Sigmoid colon (tissue), 4 donors: ENCODE measurements around the gene JMJD7.

Source experiments
- CTCF ChIP-seq, 4 experiments: fragments of 450-650 bp in 3 of 4; fragments of 200-600 bp in 1 of 4; IDR thresholded peaks; one replicate each; pipeline ENCODE4 v1.5.1; 2016 to 2019; ENCODE audit warnings: antibody characterized with exemption in 4 of 4, mild to moderate bottlenecking in 3 of 4, moderate library complexity in 2 of 4
- EP300 ChIP-seq, 4 donors: sonication (generic); formaldehyde crosslinking; IDR thresholded peaks; one replicate each; pipeline ENCODE4 v1.6.1; 2017; ENCODE audit warnings: antibody characterized with exemption in 4 of 4
- POLR2A ChIP-seq, 2 donors: fragments of 450-650 bp; IDR thresholded peaks; one replicate each; pipeline ENCODE4 v1.6.1; 2016; ENCODE audit warnings: antibody characterized with exemption in 2 of 2, mild to moderate bottlenecking in 2 of 2, moderate library complexity in 2 of 2
- POLR2AphosphoS5 ChIP-seq, 4 donors: sonication (generic); formaldehyde crosslinking; IDR thresholded peaks; one replicate each; pipeline ENCODE4 v1.6.1; 2017; ENCODE audit warnings: antibody characterized with exemption in 4 of 4

- TF ChIP-seq CTCF (IDR thresholded peaks at IDR 0.05) (no peak), POLR2AphosphoS5 (IDR thresholded peaks at IDR 0.05) (no peak), EP300 (IDR thresholded peaks at IDR 0.05) (no peak), POLR2A (IDR thresholded peaks at IDR 0.05) (no peak)
Observed at GRCh38 chr15:41819455-41820050, 8.3 kb upstream of the JMJD7 start.
